BJ (cell line): Measurements from ENCODE around the gene APBA2. TPM values are rescaled to one million over a fixed set of nuclear protein-coding genes. Genes with fewer than 3 reads are reported as not detected.

Source experiments
- CTCF ChIA-PET: fragments of 350-600 bp; formaldehyde crosslinking; extraction: SDS; loops from one replicate; lab custom pipeline; 2021; ENCODE audit warnings: antibody characterized with exemption, inconsistent platforms; lab: Yijun Ruan, JAX
- POLR2A ChIA-PET: fragments of 300-600 bp; sonication (Branson Sonifier 250); formaldehyde crosslinking; extraction: SDS; loops from one replicate; lab custom pipeline; 2021; ENCODE audit warnings: antibody characterized with exemption; lab: Charles Lee
- DNase-seq: peaks from one replicate; pipeline ENCODE4 v3.0.0-alpha.2; 2011; ENCODE audit warnings: low read depth
- H3K27me3 ChIP-seq: 2 replicates; pipeline ENCODE4 v1.6.0; 2011; ENCODE audit warnings: low read length; ENCODE audit not compliant: control insufficient read depth, insufficient read depth
- H3K36me3 ChIP-seq: 2 replicates; pipeline ENCODE4 v1.5.1; 2011; ENCODE audit warnings: low read length; ENCODE audit not compliant: control insufficient read depth, insufficient read depth
- H3K4me3 ChIP-seq: 2 replicates; pipeline ENCODE4 v1.5.1; 2011; ENCODE audit warnings: low read depth, mild to moderate bottlenecking, control low read depth, low read length
- polyA plus RNA-seq: library from polyadenylated mRNA; depleted of rRNA; stranded (reverse); fragments of >200 nt; gene quantifications from 2 replicates; pipeline ENCODE4 v1.2.3, GENCODE V29; 2011
- TF ChIP-seq, protein P1 (sequence below): IDR thresholded peaks from 2 replicates; pipeline ENCODE4 v1.5.1; 2011; ENCODE audit warnings: low read depth, mild to moderate bottlenecking, control low read depth, inconsistent platforms, low read length, moderate library complexity; ENCODE audit not compliant: insufficient read depth

APBA2 gene
- polyA plus RNA-seq, 1 experiment = 15.1 TPM

- DNase-seq = no peak
- Histone ChIP-seq H3K36me3 (no peaks in the 10 kb centered on the region), H3K4me3 (no peak overlapping the region), H3K27me3 (no peaks in the 10 kb centered on the region)
- TF ChIP-seq, protein P1, sequence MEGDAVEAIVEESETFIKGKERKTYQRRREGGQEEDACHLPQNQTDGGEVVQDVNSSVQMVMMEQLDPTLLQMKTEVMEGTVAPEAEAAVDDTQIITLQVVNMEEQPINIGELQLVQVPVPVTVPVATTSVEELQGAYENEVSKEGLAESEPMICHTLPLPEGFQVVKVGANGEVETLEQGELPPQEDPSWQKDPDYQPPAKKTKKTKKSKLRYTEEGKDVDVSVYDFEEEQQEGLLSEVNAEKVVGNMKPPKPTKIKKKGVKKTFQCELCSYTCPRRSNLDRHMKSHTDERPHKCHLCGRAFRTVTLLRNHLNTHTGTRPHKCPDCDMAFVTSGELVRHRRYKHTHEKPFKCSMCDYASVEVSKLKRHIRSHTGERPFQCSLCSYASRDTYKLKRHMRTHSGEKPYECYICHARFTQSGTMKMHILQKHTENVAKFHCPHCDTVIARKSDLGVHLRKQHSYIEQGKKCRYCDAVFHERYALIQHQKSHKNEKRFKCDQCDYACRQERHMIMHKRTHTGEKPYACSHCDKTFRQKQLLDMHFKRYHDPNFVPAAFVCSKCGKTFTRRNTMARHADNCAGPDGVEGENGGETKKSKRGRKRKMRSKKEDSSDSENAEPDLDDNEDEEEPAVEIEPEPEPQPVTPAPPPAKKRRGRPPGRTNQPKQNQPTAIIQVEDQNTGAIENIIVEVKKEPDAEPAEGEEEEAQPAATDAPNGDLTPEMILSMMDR = no peak
- CTCF ChIA-PET = interaction anchor here (1.8 kb wide), 1 partner anchor 26 kb away, joined by 4 read pairs; no protein-coding TSS in a partner anchor
- POLR2A ChIA-PET = no interaction called here
Observed at GRCh38 chr15:28981921-28982320, 96.1 kb downstream of the APBA2 start.

DNA sequence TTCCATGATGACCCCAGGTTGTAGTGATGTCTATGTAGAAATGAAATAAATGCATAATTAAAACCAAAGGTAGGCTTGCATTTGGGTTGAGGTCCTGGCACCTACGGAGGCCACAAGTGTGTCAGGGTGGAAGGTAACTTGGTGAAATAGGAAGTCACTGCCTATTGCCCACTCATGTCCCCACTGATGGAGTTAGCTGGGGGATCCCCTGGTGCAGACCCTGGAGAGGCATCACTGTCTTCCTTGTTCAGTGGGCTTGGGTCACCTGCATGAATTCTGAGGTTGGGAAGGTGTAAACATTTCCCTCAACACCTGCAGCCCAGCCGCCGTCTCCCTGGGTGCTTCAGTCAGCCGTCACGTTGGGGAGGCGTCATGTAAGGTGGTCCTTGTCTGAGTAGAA lies 97.1 kb downstream of the APBA2 start:
- no peak for DNase-seq
- POLR2A ChIA-PET = no interaction called here
- CTCF ChIA-PET = interaction anchor here (1.8 kb wide), 1 partner anchor 27 kb away, joined by 4 read pairs; no protein-coding TSS in a partner anchor
- Histone ChIP-seq H3K36me3 (no peaks in the 10 kb centered on the region), H3K27me3 (no peaks in the 10 kb centered on the region), H3K4me3 (no peak overlapping the region)
- TF ChIP-seq, protein P1 = no peak

DNA sequence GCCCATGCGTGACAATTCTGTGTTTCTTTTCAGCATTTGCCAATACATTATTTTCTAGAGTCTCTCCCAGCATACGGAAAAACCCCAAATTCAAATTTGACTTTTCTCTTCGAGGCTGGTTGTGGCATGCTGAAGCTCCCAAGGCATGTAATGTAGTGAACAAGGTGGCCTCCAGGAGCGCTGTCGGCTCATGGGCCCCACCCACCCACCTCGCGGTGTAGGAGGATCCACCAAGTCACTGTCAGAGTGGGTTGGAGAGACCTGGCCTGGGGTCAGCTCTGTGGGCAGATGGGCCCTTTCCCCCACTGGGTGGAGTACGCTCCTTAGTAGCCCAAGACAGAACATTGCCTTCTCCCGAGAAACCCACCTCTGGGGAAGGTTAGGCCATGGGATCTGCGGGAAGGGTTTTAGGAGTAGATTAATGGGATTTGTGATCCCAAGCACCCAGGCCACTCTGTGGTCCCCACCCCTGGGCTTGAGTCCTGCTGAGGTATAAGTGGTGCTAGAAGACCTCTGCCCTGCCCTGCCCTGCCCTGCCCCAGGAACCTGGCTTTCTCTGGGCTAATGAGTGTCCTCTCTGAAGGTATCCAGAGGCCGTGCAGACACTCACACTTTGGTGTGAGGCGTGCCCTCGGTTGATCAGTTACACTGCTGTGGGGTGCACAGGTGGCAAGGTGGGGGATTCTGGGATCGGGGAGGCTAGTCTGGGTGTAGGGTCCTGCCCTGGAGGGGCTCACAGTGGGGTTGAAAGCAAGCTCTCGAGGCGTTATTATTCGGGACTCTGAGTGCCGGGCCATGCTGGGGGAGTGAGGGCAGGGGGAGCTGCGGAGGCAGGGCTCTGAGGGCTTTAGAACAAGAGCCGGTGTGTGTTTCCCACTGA lies 97.9 kb downstream of the APBA2 start:
- DNase-seq = no peak
- ChIA-PET CTCF (interaction anchor here (1.1 to 1.3 kb wide), 2 partner anchors 14 to 103 kb away, joined by 4 to 5 read pairs; no protein-coding TSS in a partner anchor), POLR2A (no interaction called here)
- TF ChIP-seq, protein P1 = no peak
- Histone ChIP-seq H3K27me3 (no peaks in the 10 kb centered on the region), H3K36me3 (no peaks in the 10 kb centered on the region), H3K4me3 (no peak overlapping the region)

DNA sequence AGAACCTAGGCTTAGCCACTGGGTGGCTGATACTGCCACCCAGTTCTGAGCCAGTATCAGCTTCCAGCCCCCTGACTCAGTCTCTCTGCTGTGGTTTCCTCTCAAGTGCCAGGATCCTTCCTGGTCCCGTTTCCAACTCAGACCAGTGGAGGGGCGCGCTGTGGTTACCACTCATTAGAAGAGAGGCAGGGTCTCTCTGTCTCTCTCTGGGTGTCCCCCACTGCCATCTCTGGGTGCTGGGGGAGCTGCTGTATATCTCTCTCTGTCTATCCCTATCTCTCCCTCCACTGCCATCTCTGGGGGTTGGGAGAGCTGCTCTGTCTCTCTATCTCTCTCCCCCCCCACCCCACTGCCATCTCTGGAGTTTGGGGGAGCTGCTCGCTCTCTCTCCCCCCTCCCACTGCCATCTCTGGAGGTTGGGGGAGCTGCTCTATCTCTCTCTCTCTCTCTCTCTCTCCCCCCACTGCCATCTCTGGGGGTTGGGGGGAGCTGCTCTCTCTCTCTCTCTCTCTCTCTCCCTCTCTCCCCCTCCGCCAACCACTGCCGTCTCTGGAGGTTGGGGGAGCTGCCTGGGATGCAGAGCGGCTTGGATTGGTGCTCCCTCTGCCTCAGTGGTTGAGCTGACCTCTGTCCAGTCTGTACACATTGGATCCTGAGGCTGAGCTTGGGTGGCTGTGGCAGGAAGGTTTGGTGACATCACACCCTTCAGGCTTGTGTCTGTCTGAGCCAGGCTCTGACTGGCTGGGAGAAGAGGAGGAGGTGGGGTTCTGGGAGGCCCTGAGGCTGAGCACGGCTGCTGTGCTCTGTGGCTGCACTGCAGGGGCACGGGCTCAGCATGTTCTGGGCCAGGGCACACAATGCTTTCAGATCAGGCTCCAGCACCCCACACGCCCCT lies 98.9 kb downstream of the APBA2 start:
- Histone ChIP-seq H3K36me3 (no peaks in the 10 kb centered on the region), H3K27me3 (no peaks in the 10 kb centered on the region), H3K4me3 (no peak overlapping the region)
- TF ChIP-seq, protein P1 = no peak
- ChIA-PET CTCF (interaction anchor here (0.6 to 1.3 kb wide), 5 partner anchors 12 to 104 kb away, joined by 3 to 5 read pairs (median 4); no protein-coding TSS in a partner anchor), POLR2A (no interaction called here)
- DNase-seq = no peak

- TF ChIP-seq, protein P1 = no peak
- no peaks in the 10 kb centered on the region for H3K27me3 ChIP-seq
- no peaks in the 10 kb centered on the region for H3K36me3 ChIP-seq
- CTCF ChIA-PET = interaction anchor here (0.8 to 1.3 kb wide), 3 partner anchors 13 to 104 kb away, joined by 3 to 4 read pairs (median 4); no protein-coding TSS in a partner anchor
- POLR2A ChIA-PET = no interaction called here
- no peak for DNase-seq
- no peak overlapping the region for H3K4me3 ChIP-seq
Observed at GRCh38 chr15:28985316-28985645, 99.5 kb downstream of the APBA2 start.
